NT2/D1 (cell line): ENCODE measurements around the gene PLEKHA5.

Experiments
- SUZ12 ChIP-seq: IDR thresholded peaks from 2 replicates; pipeline ENCODE4 v1.6.1; 2011; ENCODE audit not compliant: insufficient read length, insufficient read depth; ENCODE audit errors: extremely low read depth
- YY1 ChIP-seq: IDR thresholded peaks from 2 replicates; pipeline ENCODE4 v1.6.1; 2011; ENCODE audit not compliant: insufficient read length, insufficient read depth
- ZNF274 ChIP-seq: IDR thresholded peaks from 2 replicates; pipeline ENCODE4 v1.6.1; 2011; ENCODE audit warnings: mild to moderate bottlenecking, low read depth, low read length

- TF ChIP-seq YY1 (no peak), ZNF274 (no peak), SUZ12 (no peak)
Observed at GRCh38 chr12:19154686-19155085, 25.2 kb downstream of the PLEKHA5 start.
